ENCODE results near the gene SV2B. TPM values are rescaled to one million over a fixed set of nuclear protein-coding genes. Genes with fewer than 3 reads are reported as not detected.

Gene SV2B
- total RNA-seq, 1 donor from 2014 or later, result 1.6 TPM

DNA sequence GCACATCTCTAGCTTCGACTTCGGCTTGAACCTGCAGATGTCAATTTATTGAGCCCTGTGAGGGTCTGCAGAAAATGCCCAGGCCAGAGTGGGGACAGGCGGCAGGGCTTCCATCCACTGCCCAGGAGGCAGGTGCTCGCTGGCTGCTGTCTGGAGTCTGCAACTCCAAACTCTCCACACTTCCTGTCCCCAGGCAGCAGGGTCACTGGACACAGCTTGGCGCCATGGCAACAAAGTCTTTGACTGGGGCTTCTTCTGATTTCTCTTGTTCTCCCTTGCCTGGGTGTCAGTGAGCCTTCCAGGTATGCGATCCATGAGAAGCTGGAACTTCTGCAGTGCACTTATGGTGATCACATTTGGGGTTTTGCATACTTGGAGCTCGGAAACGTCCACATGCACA is 33.5 kb downstream of the SV2B start:
- Histone ChIP-seq H3K4me1 (ENCODE audit: control insufficient read depth in 3 of 3, insufficient read depth in 3 of 3, low read length in 3 of 3) (no peaks in the 10 kb centered on the region), H3K27me3 (ENCODE audit: control insufficient read depth in 3 of 3, insufficient read depth in 3 of 3, low read length in 3 of 3) (peaks cover 5 to 18% (median 12%) of the 10 kb centered on the region in 3 donors), H3K9me3 (ENCODE audit: control insufficient read depth in 3 of 3, low read length in 3 of 3) (no peaks in the 10 kb centered on the region), H3K36me3 (ENCODE audit: control insufficient read depth in 3 of 3, insufficient read depth in 3 of 3, low read length in 3 of 3) (no peaks in the 10 kb centered on the region), H3K9ac (ENCODE audit: low read depth in 1 of 3, low read length in 3 of 3) (no peak overlapping the region), H3K27ac (ENCODE audit: low read depth, low read length) (no peak overlapping the region), H3K4me3 (ENCODE audit: low read length in 3 of 3) (no peak overlapping the region)

DNA sequence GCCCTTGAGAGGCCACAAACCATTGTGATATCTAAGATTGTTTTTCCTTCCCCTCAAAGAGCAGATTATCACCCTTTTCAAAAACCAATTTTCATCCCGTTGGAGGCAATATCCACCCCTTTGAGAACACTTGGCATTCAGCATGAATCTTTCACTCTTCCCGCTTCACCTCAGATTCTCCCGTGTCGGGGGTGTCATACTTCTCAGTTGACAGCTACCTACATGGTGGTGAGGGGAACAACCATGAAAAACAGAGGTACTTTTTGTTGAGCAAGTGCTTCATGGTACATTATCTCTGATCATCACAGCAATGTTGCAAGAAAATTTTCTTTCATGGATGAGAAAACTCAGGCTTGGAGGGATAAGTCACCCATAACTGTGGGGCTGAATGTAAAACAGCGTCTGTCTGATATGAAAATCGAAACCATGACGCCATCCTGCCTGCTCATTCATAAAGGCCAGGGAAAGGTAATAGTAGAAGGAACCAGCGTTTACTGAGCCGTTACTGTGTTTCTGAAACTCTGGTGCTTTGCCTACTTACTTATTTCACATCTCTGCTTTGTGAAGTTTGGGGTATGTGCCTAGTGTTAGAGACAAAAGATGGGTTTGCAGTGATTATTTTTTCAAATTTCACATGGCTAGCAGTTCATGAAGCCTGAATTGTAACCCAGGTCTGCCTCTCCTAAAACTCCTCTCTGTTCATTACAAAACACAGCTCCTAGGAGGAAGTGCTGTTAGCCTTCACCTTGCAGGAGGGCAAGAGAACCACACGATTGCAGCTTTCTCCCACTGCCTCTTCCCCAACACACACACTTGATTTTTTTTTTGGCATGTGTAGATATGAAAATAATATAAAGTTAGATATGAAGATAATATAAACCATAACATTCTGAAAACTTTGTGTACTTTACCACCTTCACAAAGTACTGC is 35.4 kb downstream of the SV2B start:
- Histone ChIP-seq H3K4me1 (ENCODE audit: control insufficient read depth in 3 of 3, insufficient read depth in 3 of 3, low read length in 3 of 3) (no peaks in the 10 kb centered on the region), H3K4me3 (ENCODE audit: low read length in 3 of 3) (no peak overlapping the region), H3K27ac (ENCODE audit: low read depth, low read length) (no peak overlapping the region), H3K9me3 (ENCODE audit: control insufficient read depth in 3 of 3, low read length in 3 of 3) (no peaks in the 10 kb centered on the region), H3K36me3 (ENCODE audit: control insufficient read depth in 3 of 3, insufficient read depth in 3 of 3, low read length in 3 of 3) (no peaks in the 10 kb centered on the region), H3K27me3 (ENCODE audit: control insufficient read depth in 3 of 3, insufficient read depth in 3 of 3, low read length in 3 of 3) (peaks cover 0 to 18% (median 7%) of the 10 kb centered on the region in 3 donors), H3K9ac (ENCODE audit: low read depth in 1 of 3, low read length in 3 of 3) (no peak overlapping the region)

DNA sequence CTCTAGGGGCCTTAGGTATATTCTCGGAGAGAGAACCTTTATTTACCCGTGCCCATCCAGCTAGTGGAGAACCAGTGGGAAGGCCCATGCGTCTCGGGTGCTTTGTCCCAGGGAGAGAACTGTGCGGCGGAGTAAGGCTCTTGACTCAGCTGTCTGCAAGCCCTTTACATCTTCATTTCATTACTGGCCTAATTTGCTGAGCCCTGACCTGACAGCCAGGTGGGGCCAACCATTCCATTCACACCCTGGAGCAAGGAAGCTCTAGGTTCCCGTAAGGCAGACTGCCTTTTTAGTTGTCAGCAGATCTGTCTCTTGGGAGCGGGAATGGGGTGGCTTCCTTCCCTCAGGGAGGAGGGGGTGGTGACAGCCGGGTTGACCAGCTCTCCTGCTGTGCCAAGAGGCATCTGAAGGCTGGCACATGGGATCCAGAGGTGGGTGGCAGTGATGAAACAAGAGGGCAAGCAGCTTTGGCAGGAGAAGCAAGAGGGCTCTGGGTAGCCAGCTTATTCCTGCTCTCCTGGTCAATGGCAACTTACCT is 36.4 kb downstream of the SV2B start:
- Histone ChIP-seq H3K4me1 (ENCODE audit: control insufficient read depth in 3 of 3, insufficient read depth in 3 of 3, low read length in 3 of 3) (no peaks in the 10 kb centered on the region), H3K4me3 (ENCODE audit: low read length in 3 of 3) (no peak overlapping the region), H3K9ac (ENCODE audit: low read depth in 1 of 3, low read length in 3 of 3) (no peak overlapping the region), H3K27me3 (ENCODE audit: control insufficient read depth in 3 of 3, insufficient read depth in 3 of 3, low read length in 3 of 3) (peaks cover 0 to 18% (median 5%) of the 10 kb centered on the region in 3 donors), H3K36me3 (ENCODE audit: control insufficient read depth in 3 of 3, insufficient read depth in 3 of 3, low read length in 3 of 3) (no peaks in the 10 kb centered on the region), H3K27ac (ENCODE audit: low read depth, low read length) (no peak overlapping the region), H3K9me3 (ENCODE audit: control insufficient read depth in 3 of 3, low read length in 3 of 3) (no peaks in the 10 kb centered on the region)

DNA sequence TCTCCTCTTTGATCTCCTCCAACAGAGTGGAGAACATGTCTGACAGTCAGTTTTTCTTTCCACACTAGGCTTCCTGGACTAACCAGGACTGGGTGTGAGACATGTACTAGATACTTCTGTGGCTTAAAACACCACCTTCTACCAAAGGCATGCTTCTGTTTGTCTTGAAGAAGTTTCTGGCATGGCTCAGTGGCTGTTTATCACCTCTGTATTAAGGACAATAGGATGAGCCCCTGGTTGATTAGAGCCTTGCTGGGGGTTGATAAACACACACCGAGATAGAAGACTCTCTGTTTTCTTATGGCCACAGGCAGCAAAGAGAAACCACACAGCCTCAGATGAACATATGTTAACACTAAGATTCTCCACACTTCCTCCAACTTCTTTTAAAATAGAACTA is 40.5 kb downstream of the SV2B start:
- no peak overlapping the region for H3K9ac ChIP-seq (ENCODE audit: low read depth in 1 of 3, low read length in 3 of 3)
- H3K4me1 ChIP-seq (ENCODE audit: control insufficient read depth in 3 of 3, insufficient read depth in 3 of 3, low read length in 3 of 3), result no peaks in the 10 kb centered on the region
- H3K27ac ChIP-seq (ENCODE audit: low read depth, low read length), result no peak overlapping the region
- peaks cover 0 to 5% (median 5%) of the 10 kb centered on the region in 3 donors for H3K27me3 ChIP-seq (ENCODE audit: control insufficient read depth in 3 of 3, insufficient read depth in 3 of 3, low read length in 3 of 3)
- H3K4me3 ChIP-seq (ENCODE audit: low read length in 3 of 3), result no peak overlapping the region
- H3K9me3 ChIP-seq (ENCODE audit: control insufficient read depth in 3 of 3, low read length in 3 of 3), result no peaks in the 10 kb centered on the region
- no peaks in the 10 kb centered on the region for H3K36me3 ChIP-seq (ENCODE audit: control insufficient read depth in 3 of 3, insufficient read depth in 3 of 3, low read length in 3 of 3)

DNA sequence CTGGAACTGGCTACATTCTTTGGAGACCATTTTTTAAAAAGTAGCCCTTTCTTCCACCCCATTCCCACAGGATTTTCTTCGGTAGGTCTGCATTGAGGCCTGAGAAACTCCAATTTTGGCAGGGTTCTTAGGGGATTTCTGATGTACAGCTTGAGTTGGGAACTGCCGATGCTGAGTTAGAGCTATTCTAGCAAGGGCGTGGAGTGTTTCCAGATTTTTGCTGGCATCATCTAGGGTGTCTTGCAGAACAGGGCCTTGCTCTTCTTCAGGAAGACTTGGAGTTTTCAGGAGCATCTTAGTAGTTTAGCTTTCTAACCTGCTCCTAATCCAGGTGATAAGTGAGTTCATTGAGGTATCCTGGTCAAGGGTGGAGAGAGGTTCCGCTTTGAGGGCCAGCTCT is 41.0 kb downstream of the SV2B start:
- no peak overlapping the region for H3K27ac ChIP-seq (ENCODE audit: low read depth, low read length)
- H3K9me3 ChIP-seq (ENCODE audit: control insufficient read depth in 3 of 3, low read length in 3 of 3), result no peaks in the 10 kb centered on the region
- H3K36me3 ChIP-seq (ENCODE audit: control insufficient read depth in 3 of 3, insufficient read depth in 3 of 3, low read length in 3 of 3), result no peaks in the 10 kb centered on the region
- no peak overlapping the region for H3K4me3 ChIP-seq (ENCODE audit: low read length in 3 of 3)
- H3K9ac ChIP-seq (ENCODE audit: low read depth in 1 of 3, low read length in 3 of 3), result no peak overlapping the region
- peaks cover 0 to 5% (median 5%) of the 10 kb centered on the region in 3 donors for H3K27me3 ChIP-seq (ENCODE audit: control insufficient read depth in 3 of 3, insufficient read depth in 3 of 3, low read length in 3 of 3)
- H3K4me1 ChIP-seq (ENCODE audit: control insufficient read depth in 3 of 3, insufficient read depth in 3 of 3, low read length in 3 of 3), result no peaks in the 10 kb centered on the region

DNA sequence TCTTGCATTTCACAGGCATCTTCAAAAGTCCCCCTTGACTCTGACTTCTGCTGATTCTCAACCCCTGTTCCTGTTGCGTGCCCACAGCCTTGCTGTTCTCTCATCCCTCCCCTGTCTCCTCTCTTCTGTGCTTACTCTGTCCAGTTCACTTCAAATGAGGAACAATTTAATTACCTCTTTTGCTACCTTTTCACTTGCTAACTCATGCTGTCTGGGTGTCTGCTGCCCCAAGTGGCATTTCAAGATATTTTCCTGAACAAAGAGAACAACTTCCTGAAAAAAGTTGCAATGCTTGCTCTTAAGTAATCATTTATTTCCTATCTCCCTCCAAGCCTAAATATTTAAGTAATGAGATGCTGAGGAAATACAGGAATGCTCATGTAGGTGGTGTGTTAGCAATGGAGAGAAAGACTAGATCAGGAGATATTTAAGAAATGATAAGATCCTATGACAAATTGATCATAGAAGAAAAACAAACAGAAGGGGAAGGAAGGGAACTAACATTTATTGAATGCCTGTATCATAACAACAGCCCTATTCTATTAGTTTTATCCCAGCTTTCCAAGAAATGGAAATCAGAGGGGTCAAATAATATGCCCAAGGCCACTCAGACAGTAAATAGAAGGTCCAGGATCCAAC is 42.2 kb downstream of the SV2B start:
- Histone ChIP-seq H3K27me3 (ENCODE audit: control insufficient read depth in 3 of 3, insufficient read depth in 3 of 3, low read length in 3 of 3) (no peaks in the 10 kb centered on the region), H3K9me3 (ENCODE audit: control insufficient read depth in 3 of 3, low read length in 3 of 3) (no peaks in the 10 kb centered on the region), H3K4me3 (ENCODE audit: low read length in 3 of 3) (no peak overlapping the region), H3K27ac (ENCODE audit: low read depth, low read length) (no peak overlapping the region), H3K36me3 (ENCODE audit: control insufficient read depth in 3 of 3, insufficient read depth in 3 of 3, low read length in 3 of 3) (no peaks in the 10 kb centered on the region), H3K9ac (ENCODE audit: low read depth in 1 of 3, low read length in 3 of 3) (no peak overlapping the region), H3K4me1 (ENCODE audit: control insufficient read depth in 3 of 3, insufficient read depth in 3 of 3, low read length in 3 of 3) (no peaks in the 10 kb centered on the region)

DNA sequence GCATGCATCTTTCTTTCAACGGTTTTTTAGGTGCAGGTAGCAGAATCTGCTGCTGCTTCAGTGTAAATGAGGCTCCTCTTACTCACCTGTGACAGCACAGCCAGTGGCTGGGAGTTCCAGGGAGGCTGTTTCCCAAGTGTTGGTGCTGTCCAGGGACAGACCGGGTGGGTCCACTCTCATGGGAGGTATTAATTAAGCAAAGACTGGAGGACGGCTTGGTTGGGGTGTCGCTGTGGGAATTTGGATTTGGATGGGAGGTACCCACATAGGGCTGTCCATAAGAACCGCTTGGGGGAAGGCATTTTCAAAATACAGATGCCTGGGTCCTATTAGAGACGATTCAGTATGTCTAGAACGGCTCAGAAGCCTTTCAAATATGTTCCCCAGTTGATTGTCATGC is 42.9 kb downstream of the SV2B start:
- no peak overlapping the region for H3K9ac ChIP-seq (ENCODE audit: low read depth in 1 of 3, low read length in 3 of 3)
- H3K4me3 ChIP-seq (ENCODE audit: low read length in 3 of 3), result no peak overlapping the region
- no peaks in the 10 kb centered on the region for H3K9me3 ChIP-seq (ENCODE audit: control insufficient read depth in 3 of 3, low read length in 3 of 3)
- no peaks in the 10 kb centered on the region for H3K27me3 ChIP-seq (ENCODE audit: control insufficient read depth in 3 of 3, insufficient read depth in 3 of 3, low read length in 3 of 3)
- no peaks in the 10 kb centered on the region for H3K4me1 ChIP-seq (ENCODE audit: control insufficient read depth in 3 of 3, insufficient read depth in 3 of 3, low read length in 3 of 3)
- no peaks in the 10 kb centered on the region for H3K36me3 ChIP-seq (ENCODE audit: control insufficient read depth in 3 of 3, insufficient read depth in 3 of 3, low read length in 3 of 3)
- no peak overlapping the region for H3K27ac ChIP-seq (ENCODE audit: low read depth, low read length)

DNA sequence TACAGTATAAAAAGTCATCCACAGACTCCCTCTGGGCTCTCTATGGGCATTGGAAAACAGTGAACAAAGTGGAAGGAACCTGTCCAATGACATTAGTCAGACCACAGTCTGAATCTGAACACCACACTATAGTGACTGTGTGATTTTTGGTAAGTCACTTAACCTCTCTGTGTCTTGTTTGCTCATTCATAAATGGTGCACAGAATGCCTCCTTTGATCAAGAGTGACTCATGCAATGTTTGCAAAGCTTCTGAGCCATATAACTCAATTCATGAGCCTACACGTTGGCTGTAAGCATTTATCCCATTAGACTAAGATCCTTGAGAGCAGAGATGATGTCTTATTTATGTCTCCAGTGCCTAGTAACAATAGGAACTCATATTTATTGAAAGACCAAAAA is 46.7 kb downstream of the SV2B start:
- H3K4me3 ChIP-seq (ENCODE audit: low read length in 3 of 3), result no peak overlapping the region
- H3K27me3 ChIP-seq (ENCODE audit: control insufficient read depth in 3 of 3, insufficient read depth in 3 of 3, low read length in 3 of 3), result peaks cover 3 to 8% (median 4%) of the 10 kb centered on the region in 3 donors
- no peaks in the 10 kb centered on the region for H3K9me3 ChIP-seq (ENCODE audit: control insufficient read depth in 3 of 3, low read length in 3 of 3)
- H3K27ac ChIP-seq (ENCODE audit: low read depth, low read length), result no peak overlapping the region
- no peaks in the 10 kb centered on the region for H3K36me3 ChIP-seq (ENCODE audit: control insufficient read depth in 3 of 3, insufficient read depth in 3 of 3, low read length in 3 of 3)
- no peak overlapping the region for H3K9ac ChIP-seq (ENCODE audit: low read depth in 1 of 3, low read length in 3 of 3)
- no peaks in the 10 kb centered on the region for H3K4me1 ChIP-seq (ENCODE audit: control insufficient read depth in 3 of 3, insufficient read depth in 3 of 3, low read length in 3 of 3)

DNA sequence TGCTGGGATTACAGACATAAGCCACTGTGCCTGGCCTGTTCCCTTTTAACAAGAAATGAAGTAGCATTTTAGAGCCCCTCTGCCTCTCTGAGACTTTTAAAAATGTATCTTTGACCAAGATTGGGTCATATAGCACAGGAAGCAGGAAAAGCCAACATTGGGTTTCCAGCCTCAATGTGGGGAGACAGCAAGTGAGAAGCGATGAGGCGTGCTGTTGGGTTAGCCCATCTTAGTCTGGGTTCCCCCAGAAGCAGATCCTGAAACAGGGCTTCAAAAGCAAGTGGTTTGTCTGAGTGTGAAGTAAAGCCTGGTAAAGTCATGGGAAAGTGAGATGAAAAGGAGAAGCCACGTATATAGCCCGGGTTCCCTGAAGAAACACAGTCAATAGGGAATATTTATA is 48.2 kb downstream of the SV2B start:
- no peaks in the 10 kb centered on the region for H3K36me3 ChIP-seq (ENCODE audit: control insufficient read depth in 3 of 3, insufficient read depth in 3 of 3, low read length in 3 of 3)
- no peak overlapping the region for H3K27ac ChIP-seq (ENCODE audit: low read depth, low read length)
- H3K4me1 ChIP-seq (ENCODE audit: control insufficient read depth in 3 of 3, insufficient read depth in 3 of 3, low read length in 3 of 3), result no peaks in the 10 kb centered on the region
- H3K4me3 ChIP-seq (ENCODE audit: low read length in 3 of 3), result no peak overlapping the region
- H3K9me3 ChIP-seq (ENCODE audit: control insufficient read depth in 3 of 3, low read length in 3 of 3), result no peaks in the 10 kb centered on the region
- H3K27me3 ChIP-seq (ENCODE audit: control insufficient read depth in 3 of 3, insufficient read depth in 3 of 3, low read length in 3 of 3), result peaks cover 3 to 9% (median 8%) of the 10 kb centered on the region in 3 donors
- H3K9ac ChIP-seq (ENCODE audit: low read depth in 1 of 3, low read length in 3 of 3), result no peak overlapping the region

All from skeletal muscle tissue (tissue), 4 donors.